Measurements from ENCODE around the gene PLEKHG2.

The PLEKHG2 gene

DNA sequence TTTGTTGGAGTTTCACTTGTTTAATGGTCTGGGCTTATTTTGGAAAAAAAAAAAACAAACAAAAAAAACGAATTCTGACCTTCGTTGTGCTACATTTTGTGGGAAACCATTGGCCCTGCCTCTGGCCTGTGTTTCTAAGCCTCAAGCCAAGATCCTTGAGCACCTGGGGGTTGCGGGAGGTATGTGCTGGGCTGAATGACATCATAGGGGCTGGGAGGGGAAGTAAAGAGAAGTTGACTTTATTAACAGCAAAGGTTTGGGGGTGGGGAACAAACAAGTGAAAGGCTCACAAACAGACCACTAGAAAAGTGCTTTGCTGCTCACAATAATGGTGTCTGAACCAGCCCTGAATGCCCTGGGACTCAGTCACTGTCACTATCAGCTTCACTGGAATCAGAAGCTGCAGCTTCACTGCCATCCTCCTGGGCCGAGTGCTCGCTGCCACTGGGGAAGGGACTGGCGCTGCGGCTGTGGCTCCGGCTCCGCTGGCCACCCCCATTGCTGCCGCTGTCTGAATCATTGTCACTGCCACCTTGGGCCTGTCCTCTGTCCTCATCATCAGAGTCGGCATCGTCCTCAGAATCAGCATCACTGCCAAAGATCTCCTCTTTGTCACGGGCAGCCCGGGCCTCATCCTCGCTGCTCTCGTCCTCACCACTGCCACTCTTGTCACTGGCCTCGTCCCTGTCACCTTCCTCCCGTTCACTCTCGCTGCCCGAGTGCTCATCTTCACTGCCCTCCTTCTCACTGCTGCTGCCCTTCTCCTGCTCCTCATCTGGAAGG lies 26.6 kb upstream of the PLEKHG2 start:
- no peak for DNase-seq (ENCODE audit: low spot score)

DNA sequence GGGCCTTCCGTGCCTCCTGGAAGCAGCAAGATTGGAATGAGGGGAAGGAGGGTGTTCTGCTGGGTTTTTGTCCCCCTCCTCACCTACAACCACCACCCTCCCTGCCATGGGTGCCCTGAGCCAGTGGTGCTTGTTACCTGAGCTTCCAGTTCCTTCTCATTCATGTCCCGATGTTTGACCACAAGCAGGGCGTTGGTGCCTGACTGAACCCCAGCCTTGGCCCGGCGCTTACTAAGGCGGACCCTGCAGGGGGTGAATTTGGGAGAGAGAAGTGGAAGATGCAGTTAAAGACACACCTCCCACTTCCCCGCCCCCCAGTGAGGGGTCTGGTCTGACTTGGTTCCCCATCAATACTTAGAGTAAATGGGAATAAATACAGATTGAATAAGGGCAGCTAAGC lies 25.9 kb upstream of the PLEKHG2 start:
- no peak for DNase-seq (ENCODE audit: low spot score)

DNA sequence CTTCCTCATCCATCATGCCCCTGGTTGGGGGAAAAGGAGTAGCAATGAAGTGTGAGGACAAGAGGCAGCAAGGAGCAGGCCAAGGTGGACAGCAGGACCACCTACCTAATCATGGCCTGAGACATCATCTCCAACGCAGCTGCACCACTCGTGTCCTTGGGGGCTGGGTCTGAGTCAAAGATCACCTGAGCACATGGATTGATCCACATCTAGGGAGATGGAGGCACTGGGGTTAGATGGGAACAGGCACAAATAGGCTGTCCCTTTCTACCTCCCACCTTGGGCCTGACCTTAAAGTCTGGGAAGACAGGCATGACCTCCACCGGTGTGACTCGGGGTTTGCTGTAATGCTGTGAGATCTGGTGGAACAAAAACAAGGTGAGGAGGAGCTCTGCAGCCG lies 23.8 kb upstream of the PLEKHG2 start:
- no peak for DNase-seq (ENCODE audit: low spot score)

DNA sequence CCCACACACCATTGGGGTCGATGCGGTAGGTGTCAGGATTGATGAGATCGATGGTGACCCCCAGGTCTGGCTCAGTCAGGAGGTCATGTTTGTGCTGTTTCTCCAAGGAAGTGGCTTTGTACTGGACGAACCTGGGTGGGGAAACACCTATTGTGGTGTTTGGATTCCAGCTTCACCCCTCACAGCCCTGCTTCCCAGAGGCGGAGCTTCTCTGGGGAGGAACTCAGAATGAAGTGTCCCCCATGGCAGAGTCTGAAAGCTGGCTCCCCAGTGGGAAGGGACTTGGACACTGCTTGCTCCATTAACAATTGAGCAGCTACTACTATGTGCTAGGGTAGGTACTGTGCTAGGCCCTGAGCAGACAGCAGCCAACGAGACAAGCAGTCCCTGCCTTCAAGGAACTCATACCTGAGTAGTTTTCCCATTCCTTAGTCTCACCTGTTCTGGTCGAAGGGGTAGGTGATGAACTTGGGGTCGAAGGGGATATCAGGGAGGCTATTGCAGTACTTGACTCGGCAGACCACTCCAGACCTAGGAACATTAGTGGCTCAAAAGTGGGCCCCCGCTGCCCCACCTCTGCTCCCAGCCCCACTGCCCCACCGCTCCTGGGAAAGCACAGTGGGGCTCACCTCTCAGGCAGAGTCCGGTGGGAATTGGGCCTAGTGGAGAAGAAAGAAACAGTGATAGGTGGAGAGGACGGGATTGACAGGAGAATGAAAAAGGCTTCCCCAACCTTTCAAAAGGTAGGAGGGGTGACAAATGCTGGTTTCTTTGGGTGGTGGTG lies 22.6 kb upstream of the PLEKHG2 start:
- no peak for DNase-seq (ENCODE audit: low spot score)

DNA sequence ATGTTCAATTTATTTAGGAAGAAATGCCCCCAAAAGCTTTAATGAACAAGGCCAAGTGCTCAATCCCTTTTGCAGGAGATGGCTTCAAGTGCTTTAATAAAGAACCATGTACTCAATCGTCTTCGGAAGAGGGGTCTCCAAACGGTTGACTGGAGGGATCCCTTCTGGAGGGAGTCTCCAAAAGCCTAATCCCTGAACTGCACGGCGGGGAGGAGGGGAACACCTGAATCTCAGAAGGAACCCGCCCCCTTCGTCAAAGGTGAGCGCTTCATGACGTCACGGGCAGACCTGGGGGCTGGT lies 22.1 kb upstream of the PLEKHG2 start:
- DNase-seq (ENCODE audit: low spot score), result no peak

DNA sequence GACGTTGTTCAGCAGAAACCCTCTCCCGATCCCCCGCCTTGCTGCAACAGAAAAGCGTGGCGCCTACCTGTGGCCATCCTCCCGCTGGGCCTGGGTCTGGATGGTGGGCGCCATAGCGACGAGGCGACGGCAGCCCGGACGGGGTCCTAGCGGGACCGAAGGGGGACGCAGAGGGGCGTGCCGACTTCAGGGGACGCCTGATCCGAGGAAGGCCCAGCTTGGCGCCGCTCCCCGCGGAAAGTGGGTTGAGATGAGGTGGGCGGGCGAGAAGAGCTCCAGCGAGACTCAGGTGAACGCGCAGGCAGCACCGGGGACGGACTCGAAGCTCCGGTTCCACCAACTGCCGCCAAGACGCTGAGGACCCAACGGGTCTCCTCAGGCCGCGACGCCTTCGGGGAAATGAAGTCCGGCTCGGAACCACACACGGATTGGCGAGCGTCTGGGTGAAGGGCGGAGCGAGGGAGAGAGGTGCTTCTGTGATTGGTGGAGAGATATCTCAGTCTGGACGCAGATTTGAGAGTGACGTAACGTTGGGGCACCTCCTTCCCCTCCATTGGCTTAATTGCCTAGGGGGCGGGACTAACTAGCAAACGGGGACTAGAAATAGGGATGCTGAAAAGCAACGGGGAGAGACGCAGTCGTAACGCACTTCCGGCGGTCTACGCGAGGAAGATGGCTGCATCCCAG lies 21.6 kb upstream of the PLEKHG2 start, which contains the start of the genes MED29 and PAF1:
Gene MED29, plus strand, starts transcription at position 628 of the 687 bp plus-strand sequence. Its CDS starts 45 bp downstream, at position 673.
Gene PAF1, minus strand, starts transcription at position 356 of the 687 bp plus-strand sequence. Its CDS starts 242 bp downstream, at position 114.
- DNase-seq (ENCODE audit: low spot score), result peak; percentile 93

DNA sequence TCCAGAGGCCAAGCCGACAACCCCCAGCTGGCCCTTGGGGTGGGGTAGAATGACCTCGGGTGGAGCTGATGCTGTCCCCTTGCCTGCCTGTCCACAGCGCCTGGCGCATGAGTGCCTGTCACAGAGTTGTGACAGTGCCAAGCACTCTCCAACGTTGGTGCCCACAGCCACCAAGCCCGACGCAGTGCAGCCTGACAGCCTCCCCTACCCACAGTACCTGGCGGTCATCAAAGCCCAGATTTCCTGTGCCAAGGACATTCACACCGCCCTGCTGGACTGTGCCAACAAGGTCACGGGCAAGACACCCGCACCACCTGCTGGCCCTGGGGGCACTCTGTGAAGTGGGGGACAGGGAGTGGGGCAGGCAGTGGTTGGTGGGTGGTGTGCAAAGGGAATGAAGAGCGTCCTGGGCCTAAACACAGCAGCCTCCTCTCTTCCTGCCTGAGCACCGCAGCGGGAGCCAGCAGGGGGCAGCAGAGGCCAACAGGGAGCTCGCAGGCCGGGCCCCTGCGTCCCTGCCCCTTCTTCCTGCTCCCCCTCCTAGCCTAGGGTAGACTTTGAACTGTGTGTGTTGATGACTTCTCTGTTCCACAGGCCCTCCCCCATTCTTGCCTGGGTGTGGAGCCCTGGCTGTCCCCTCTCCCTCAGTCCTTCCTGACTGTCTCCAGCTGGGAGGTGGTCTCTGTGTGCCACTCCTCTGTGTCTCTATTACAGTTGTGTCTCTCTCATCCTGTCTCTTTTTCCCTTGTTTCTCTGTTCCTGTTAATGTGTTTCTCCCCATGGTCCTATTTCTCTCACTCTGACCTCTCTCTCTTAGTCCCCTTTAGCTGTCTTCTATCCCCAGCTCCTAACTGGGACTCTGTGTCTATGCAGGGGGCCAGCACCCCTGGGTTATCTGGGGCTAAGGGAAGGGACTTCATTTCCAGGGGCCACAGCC lies 14.8 kb upstream of the PLEKHG2 start:
- peak; percentile 85 for DNase-seq (ENCODE audit: low spot score)

DNA sequence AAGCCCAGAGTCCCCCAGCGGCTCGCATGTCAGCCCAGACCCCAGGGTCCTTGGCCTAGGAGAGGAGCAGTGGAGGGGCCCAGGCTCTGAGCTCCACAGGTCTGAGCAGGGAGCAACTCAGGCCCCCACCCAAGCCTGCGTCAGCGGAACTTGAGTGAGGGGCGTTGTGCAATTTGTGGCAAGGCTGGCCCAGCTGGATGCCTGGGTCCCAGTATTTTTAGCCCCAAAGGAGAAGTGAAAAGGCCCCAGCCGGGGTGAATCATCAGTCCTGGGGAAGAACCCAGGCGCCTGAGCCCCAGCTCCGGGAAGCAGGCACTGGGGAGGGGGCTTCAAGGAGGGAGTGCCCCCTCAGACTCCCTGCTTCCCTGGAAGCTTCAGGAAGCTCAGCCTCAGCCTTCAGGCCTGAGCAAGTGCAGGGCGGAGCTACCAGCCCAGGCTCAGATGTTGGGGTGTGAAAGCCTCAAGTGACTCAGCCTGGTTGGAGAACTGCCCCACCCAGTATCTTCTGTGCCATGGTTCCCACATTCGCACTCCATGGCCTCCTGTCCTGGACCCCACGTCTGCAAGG lies 14.1 kb upstream of the PLEKHG2 start:
- DNase-seq (ENCODE audit: low spot score), result no peak

DNA sequence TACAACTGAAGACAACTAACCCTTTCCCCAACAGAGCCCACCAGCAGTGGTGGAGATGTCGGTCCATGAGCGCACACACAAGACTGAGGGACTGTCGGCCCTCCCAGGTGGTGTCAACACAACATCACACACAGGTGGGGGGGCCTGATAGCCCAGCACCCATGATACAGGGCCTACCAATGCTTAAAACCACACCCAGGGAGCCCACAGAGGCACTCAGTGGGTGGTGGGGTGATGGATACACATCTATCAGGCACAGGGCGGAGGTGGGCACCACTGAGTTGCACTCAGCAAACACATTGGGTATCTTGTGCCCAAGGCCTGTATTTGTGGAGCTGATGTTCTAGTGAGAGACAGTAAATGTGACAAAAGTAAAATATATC lies 12.8 kb upstream of the PLEKHG2 start:
- DNase-seq (ENCODE audit: low spot score), result no peak

DNA sequence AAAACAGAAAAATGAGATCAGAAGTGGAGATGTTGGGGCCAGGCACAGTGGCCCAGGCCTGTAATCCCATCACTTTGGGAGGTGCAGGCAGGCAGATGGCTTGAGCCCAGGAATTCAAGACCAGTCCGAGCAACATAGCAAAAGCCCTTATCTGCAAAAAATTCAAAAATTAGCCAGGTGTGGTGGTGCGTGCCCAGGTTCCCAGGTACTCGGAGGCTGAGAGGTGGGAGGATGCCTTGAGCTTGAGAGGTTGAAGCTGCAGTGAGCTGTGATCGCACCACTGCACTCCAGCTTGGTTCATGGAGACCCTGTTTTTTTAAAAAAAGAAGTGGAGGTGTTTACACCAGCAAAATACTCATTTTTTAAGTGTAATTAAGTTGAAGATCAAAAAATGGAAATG lies 12.4 kb upstream of the PLEKHG2 start:
- DNase-seq (ENCODE audit: low spot score), result no peak

DNA sequence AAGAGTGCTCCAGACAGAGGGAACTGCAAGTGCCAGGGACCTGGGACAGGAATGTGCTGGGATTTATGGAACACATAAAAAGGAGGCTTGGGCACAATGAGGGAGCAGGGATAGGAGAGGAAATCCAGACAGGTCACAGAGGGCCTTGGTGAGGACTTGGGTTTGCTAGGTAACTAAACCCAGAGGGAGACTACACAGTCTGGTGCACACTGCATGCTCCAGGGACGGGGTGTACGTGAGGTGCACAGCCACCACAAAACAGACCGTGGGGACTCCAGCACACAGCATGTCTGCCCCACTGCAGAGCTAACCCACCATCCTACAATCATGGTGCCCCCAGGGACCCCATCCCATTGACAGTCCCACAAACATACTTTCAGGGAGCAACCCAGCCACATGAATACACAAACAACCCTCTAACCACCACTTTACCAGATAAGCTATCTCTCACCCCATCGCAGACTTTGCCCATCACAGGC lies 11.4 kb upstream of the PLEKHG2 start:
- DNase-seq (ENCODE audit: low spot score), result no peak

DNA sequence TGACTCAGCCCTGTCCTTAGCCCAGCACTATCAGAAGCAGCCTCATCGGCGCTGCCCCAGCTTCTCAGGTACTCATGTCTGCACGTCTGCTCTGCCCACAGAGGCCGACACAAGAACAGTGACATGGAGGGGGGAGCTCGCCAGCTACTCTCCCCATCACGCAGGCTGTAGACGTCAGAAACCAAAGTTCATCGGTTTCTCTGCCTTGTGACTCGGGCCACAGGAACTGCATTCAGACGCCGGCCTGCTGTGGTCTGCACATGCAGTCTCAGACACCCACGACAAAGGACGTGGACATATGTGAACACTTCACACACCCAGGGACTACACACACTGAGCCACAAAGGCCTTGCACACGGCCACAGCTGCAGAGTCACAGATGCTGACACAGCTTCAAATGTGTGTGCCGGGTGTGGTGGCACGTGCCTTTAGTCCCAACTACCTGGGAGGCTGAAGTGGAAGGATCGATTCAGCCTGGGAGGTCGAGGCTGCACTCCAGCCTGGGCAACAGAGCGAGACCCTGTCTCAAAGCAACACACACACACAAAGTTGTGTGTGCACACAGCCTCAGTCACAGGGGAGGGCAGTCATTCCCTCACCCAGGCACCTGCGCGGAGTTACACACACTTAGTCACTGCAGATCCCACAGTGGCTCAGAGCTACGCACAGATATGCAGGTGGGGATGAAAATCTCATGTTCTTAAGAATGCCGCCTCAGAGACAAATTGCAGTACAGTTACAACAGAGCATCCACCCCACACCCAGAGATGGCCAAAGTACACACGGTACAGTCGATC lies 10.7 kb upstream of the PLEKHG2 start:
- DNase-seq (ENCODE audit: low spot score), result no peak

DNA sequence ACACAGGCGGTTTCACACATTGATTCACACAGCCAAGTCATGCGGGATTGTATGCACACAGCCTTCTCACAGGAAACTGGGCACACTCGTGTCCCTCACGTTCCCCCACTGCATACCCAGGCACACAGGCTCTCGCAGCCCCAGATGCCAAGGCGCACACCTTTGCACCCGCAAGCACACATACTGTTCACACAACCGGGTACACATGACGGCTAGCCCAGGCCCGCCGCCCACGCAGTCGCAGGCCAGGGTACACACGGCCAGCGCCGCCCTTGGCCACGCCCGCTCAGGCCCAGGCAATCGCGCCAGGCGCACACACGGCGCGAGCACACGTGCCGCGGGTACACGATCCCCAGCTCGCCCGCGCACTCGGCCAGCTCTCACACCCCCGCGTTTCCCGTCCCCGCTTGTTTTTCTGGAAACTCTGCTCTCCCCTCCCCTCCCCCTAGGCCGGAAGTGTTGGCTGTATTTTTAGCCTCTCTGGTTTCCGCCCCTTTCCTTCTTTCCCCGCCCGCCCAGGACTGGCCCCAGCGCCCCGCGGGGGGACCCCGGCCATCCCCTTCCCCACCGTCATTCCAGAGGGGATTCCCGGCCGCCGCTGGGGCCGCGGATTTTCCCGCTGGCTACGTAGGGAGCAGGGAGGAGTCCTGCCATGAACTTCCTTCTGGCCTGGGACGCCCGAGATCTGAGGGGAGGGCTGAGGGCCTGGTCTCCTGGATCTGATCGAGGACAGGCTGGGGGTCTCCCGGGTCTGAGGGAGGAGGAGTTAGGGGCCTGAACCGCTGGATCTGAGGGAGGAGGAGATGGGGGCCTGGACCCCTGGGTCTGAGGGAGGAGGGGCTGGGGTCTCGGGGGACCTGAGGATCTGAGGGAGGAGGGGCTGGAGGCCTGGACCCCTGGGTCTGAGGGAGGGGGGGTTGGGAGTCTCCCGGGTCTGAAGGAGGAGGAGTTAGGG lies 9.8 kb upstream of the PLEKHG2 start:
- peak; percentile 79 for DNase-seq (ENCODE audit: low spot score)

DNA sequence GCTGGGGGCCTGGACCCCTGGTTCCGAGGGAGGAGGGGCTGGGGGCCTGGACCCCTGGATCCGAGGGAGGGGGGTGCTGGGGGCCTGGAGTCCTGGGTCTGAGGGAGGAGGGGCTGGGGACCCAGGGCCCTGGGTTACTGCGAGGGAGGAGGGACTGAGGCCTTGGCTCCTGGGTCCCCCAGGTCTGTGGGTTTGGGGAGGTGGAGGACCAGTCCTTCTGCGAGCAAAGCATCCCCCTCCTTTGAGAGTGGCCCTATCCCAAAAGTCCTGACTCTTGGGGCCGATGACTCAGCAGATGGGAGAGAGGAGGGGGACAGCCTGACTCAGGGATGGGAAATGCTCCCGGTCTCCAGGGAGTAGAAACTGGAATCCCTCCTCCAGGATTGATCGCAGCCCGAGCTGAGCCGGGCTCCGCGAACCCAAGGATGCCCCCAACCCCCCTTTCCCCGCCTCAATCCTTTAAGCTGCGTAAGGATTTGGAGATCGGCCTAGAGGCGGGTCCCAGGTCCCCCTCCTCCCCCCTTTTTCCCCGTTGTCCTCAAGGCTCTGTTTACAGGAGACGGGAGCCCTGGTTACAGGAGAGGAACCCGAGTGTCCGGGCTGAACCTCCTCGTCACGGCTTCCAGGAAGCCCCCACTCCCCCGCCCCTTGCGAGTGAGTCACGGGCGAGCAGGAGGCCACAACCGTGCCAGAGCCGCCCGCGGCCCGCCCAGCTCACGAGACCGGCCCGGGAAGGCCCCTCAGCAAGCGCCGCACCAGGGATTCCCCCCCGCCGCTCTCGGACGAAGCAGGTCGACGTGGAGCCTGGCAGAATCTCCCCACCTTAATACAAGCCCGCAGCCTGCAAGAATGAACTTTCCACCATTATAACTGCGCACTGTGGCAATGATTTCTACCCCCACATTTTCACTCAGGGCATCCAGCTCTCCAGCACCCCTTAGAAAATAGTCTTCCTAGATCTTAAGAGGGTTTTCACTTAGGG lies 8.8 kb upstream of the PLEKHG2 start:
- no peak for DNase-seq (ENCODE audit: low spot score)

DNA sequence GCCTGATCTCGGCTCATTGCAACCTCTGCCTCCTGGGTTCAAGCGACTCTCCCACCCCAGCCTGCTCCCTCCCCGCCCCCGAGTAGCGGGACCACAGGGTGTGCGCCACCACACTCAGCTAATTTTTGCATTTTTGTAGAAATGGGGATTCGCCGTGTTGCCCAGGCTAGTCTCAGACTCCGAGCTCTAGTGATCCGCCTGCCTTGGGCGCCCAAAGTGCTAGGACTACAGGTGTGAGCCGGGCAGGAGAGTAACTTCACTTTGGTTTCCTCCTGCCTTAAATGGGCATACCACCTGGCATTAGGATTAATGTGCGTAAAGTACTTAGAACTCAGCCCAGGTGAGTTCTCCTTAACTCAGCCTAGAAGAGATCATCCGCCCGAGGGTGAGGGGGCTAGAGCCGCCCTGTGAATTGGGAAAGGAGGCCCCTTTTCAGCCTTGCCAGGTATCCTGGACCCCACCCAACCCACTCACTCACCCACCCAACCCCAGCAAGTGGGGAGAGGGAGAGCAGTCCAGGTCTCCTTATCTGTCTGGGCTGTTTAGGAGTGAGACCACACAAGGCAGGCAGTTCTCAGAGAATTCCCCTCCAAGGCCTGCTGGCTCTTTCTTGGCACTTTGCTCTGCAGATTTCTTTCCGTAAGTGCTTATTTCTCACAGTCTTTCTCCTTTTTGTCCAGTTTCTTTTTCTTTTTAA lies 7.1 kb upstream of the PLEKHG2 start:
- no peak for DNase-seq (ENCODE audit: low spot score)

DNA sequence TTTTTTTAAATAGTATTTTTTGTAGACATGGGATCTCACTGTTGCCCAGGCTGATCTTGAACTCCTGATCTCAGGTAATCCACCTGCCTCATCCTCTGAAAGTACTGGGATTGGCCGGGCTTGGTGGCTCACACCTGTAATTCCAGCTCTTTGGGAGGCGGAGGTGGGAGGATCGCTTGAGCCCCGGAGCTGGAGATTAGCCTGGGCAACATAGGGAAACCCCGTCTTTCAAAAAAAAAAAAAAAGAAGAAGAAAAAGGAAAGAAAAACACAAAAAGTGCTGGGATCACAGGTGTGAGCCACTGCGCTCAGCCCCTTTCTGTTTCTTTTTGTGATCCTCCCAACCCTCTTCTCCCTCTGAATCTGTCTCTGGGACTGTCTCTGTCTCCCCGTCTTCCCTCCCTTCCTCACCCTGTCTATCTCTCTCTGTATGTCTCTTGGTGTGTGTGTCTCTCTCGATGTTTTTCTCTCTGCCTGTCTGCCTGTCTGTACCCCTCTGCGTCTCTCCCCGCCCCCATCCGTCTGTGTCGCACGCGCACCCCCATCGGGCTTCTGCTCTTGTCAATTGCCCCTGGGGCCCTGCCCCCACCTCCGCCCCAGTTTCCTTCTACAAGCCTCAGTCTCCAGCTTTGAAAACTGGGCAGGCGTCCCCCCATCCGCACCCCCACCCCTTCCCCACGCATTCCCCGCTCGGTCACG lies 6.4 kb upstream of the PLEKHG2 start:
- no peak for DNase-seq (ENCODE audit: low spot score)

All from iPS-NIHi11 (cell line).